Right lung (tissue), 5 donors: ENCODE results near the gene FRMD3. TPM values are rescaled to one million over a fixed set of nuclear protein-coding genes. Genes with fewer than 3 reads are reported as not detected.

ENCODE experiments used
- polyA plus RNA-seq, 5 donors: library from polyadenylated mRNA; unstranded; fragments of 120-200 nt; gene quantifications; one replicate each; pipeline versions ENCODE4 v1.2.1 to v1.2.3, GENCODE V29; 2013; ENCODE audit warnings: inconsistent platforms in 1 of 5, low replicate concordance in 1 of 5; ENCODE audit not compliant: insufficient read length in 5 of 5, insufficient read depth in 1 of 5

Gene FRMD3
- polyA plus RNA-seq, 5 donors: 2.2 to 2.9 (median 2.5) TPM

Other genes starting within 250 kb of the FRMD3 start
- 1 to 10 TPM; 4.8 to 7.3 (median 6.2) TPM for gene IDNK, start 84.7 kb upstream of the FRMD3 start, polyA plus RNA-seq
- 10 to 100 TPM; 81.5 to 98.1 (median 93.9) TPM for gene UBQLN1, start 169.6 kb upstream of the FRMD3 start, polyA plus RNA-seq